HG03571 (cell line): ENCODE measurements around the gene SPACDR.

Experiments
- ATAC-seq: cut with Tn5 transposase; IDR thresholded peaks from one replicate; pipeline ENCODE4 v1.9.1; 2021; ENCODE audit not compliant: unreplicated experiment

The SPACDR gene

DNA sequence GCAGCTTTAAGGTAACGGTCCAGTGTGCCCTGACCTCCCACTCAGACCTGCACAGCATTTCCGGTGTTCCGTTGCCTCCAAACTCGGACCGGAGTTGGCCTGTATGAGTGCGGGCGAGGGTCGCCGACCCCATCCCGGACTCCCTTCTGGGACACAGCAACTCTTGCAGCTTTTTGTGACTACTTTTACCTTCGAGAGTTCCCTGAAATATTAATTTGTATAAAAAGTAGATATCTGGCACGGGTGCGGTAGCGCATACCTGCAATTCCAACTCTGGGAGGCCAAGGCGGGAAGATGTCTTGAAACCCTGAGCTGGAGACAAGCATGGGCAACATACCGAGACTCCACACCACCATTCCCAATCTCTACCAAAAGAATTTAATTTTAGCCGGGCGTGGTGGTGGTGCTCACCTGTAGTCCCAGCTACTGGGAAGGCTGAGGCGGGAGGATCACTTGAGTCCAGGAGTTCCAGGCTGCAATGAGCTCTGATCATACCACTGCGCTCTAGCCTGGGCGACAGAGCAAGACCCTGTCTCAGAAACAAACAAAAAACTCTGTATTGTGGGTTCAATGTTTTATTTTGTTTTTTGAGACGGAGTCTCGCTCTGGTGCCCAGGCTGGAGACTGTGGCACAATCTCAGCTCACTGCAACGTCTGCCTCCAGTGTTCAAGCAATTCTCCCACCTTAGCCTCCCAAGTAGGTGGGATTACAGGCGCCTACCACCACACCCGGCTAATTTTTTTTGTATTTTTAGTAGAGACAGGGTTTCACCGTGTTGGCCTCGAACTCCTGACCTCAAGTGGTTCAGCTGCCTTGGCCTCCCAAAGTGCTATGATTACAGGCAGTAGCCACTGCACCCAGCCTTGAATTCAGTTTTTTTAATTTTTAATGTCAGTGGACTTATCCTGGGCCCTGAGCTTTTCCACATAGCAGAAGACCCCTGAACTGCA lies 26.6 kb downstream of the SPACDR start:
- no peak for ATAC-seq

- ATAC-seq, result peak; percentile 23
Observed at GRCh38 chr7:100435401-100436304, 28.4 kb downstream of the SPACDR start.

DNA sequence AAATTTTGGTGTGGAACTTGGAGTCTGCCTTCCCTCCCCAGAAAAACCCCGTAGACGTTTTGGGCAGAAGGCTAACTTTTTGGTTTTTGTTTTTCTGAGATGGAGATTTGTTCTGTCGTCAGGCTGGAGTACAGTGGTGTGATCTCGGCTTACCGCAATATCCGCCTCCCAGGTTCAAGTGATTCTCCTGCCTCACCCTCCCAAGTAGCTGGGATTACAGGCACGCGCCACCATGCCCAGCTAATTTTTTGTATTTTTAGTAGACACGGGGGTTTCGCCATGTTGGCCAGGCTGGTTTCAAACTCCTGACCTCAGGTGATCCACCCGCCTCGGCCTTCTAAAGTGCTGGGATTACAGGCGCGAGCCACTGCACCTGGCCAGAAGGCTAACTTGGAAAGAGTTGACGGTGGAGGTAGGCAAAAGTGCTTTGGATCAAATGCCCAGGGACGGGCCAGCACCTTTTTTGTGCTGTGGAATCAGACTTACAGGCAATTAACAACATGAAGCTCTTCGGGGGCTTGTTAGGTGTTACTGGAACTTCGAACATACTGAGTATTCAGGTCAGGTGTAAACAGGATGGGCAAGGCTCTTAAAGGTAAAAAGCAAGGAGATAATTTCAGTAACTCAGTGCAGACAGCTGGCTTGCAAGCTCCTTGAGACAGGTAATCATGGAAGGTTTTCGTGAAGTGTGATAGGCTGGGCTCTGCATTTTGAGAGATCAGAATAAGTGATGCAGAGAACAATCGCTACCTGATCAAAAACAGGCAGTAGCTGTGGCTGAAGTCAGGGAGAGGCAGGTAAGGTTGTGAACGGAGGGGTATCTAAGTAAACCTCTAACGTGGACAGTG lies 29.5 kb downstream of the SPACDR start:
- ATAC-seq, result no peak

DNA sequence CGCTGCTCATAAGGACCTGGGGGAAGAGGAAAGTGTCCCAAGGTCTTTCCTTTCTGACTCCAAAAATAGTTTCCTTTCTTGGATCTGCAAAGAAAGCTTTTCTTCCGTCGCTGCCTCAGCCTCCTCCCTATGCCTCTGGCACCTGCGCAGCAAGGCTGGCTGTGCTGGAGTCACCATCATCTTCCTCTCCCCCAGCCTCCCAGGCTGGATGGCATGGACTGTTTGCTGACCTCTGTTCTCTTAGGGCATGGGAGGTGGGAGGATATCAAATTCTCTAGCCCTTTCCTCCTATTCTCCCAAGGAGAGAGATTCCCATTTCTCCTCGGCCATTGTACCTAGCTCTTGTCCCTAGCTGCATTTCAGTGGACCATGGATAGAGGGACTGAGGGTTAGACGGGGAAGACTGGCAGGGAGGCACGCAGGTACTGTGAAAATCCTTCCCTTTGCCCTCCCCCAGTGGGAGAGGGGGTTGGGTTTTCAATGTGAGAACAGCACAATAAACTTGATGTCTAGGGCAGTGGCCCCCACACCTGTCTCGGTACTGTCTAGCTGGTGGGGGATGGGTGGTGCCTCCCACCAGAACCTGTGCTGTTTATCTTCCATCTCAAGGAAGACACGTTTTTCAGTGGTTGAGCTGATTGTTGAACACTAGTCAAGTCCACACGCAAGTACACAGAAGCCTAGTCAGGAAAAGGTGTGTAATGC lies 30.3 kb downstream of the SPACDR start:
- ATAC-seq, result no peak

- no peak for ATAC-seq
Observed at GRCh38 chr7:100433276-100433591, 30.8 kb downstream of the SPACDR start.

DNA sequence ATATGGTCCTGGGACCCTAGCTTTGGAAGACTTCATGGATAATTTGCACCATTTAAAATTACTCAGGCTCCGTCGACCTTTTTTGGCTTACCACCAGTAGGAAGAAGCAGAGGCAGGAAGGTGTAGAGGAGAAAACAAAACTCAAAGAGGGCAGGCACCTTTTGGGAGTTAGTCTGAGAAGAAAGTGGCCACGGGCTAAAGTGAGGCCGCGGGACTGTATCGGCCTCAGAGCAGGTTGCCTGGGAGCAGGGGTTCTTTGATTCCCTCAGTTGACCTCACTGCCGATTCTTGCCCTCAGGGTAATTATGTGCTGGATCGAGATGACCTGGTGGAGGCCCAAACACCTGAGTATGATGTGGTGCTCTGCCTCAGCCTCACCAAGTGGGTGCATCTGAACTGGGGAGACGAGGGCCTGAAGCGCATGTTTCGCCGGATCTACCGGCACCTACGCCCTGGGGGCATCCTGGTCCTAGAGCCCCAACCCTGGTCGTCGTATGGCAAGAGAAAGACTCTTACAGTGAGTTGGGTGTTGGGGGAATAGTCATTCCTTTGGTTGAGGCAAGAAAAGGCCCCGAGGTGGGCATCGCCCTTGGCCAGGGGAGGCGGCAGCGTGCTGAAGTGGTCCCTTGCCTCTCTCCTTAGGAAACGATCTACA lies 31.3 kb downstream of the SPACDR start:
- ATAC-seq, result no peak

DNA sequence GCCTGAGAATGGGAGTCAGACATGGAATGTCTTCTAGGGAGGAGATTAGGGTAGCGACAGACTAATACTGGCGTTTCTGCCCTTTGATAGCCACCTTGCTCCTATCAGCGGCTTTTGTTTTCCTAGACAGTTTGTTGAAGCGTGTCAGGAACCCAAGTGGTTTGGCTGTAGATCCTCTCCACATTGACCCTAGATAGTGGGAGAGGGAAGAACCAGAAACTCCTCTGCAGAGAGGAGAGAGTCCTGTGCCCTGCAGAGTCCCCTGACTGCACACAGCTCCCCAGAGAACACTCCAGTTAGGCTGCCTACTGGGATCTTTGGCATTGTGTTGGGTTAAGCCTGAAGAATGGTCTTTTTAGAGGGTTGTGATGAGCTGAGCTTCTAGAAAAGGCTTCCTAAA lies 32.0 kb downstream of the SPACDR start:
- ATAC-seq, result no peak

GRCh38 chr7:100431286-100431735 lies 32.7 kb downstream of the SPACDR start:
- ATAC-seq, result no peak

DNA sequence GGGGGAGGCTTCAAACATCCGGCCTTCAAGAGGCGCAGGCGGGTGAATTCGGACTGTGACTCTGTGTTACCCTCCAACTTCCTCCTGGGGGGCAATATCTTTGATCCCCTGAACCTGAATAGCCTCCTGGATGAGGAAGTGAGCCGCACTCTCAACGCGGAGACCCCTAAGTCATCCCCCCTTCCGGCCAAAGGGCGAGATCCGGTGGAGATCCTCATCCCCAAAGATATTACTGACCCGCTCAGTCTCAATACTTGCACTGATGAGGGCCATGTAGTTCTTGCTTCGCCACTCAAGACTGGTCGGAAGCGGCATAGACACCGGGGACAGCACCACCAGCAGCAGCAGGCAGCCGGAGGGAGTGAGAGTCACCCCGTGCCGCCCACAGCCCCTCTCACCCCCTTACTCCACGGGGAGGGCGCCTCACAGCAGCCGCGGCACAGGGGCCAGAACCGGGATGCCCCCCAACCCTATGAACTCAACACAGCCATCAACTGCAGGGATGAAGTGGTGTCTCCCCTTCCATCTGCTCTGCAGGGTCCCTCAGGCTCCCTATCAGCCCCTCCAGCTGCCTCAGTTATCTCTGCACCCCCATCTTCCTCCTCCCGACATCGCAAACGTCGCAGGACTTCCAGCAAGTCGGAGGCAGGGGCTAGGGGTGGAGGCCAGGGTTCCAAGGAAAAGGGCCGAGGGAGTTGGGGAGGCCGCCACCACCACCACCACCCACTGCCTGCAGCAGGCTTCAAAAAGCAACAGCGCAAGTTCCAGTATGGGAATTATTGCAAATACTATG lies 33.4 kb downstream of the SPACDR start:
- no peak for ATAC-seq

DNA sequence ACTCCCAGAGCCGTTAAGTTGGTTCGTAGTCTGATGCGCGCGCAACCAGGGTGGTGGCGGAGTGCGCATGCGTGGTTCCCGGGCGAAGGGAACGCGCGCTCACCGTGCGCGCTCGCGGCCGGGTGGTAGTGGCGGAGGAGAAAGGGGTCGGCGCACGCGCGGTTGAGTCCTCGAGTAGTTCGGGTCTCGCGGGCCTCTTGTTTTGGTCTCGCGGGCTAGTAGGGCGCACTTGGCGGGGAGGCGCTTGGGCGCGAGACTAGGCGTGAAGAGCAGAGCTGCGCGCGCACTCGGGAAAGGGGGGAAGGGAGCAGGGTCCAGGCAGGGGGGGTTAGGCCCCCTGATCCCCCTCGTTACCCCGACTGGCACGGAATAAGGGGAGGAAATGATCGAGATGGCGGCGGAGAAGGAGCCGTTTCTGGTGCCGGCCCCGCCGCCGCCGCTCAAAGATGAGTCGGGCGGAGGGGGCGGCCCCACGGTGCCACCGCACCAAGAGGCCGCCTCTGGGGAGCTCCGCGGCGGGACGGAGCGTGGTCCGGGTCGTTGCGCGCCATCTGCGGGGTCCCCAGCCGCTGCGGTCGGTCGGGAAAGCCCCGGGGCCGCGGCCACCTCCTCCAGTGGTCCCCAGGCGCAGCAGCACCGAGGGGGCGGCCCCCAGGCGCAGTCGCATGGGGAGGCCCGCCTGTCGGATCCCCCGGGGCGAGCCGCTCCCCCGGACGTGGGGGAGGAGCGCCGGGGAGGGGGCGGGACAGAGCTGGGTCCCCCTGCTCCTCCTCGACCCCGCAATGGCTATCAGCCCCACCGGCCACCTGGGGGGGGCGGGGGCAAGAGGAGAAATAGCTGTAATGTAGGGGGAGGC lies 34.2 kb downstream of the SPACDR start, which contains the start of gene MEPCE:
MEPCE (plus strand) TSS at position 195 of the 856 bp plus-strand sequence; CDS start at position 383, 188 bp downstream.
- no peak for ATAC-seq

DNA sequence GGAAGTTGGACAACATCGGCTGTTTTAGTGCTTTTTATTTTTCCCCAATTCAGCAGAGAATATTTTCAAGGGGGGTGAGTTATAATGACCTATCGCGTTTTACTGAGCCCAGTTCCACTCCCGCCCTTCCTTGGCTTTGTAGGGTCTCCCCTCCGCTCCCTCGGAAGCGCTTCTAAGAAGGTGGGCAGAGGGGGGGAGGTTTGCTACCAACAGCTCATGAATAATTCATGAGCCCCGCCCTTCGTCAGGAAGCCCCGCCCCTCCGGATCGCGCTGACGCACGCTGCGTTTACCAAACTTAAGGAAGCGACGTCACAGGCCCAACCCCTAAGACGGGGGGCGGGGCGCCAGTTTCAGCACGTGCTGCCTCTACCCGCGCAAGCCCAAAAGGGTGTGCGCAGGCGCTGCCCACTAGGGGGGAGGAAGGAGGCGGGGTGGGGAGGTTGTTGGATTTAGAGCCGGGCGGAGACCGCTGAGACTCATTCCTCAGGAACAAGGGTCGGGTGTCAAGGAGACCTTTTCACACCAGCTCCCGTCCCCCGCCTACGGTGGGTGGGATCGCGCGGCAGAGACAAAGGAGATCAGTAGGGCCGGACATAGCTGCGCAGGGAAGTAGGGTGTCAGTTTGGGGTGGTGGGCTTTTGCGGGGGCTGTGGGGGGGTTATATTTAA lies 35.0 kb downstream of the SPACDR start:
- peak; percentile 29 for ATAC-seq

- ATAC-seq, result peak; percentile 45
Observed at GRCh38 chr7:100428199-100428966, 35.7 kb downstream of the SPACDR start, which contains the start of gene ZCWPW1. Gene ZCWPW1 (minus strand): TSS chr7:100428703. CDS start chr7:100420649, 8,054 bp downstream.

- no peak for ATAC-seq
Observed at GRCh38 chr7:100427762-100428198, 36.3 kb downstream of the SPACDR start.

- ATAC-seq, result no peak
Observed at GRCh38 chr7:100426516-100426915, 37.5 kb downstream of the SPACDR start.

GRCh38 chr7:100425347-100425746 lies 38.7 kb downstream of the SPACDR start:
- no peak for ATAC-seq

DNA sequence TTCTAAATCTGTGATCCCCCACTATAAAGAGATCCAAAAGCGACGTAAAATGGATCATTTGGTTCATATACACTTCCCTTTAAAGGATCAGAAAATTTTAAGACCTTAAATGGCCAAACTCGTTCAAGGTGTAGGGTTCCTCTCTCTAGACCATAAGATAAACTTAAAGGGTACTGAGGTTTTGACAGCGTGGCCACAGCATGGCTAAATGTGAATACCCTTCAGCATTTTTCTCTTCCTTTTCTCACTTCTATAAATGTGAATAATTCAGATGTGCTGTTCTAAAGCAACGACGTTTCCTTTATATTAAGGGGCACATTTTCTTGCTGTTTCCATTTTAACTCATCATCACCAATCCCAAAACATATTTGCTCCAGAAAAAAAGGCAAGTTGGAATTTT lies 40.7 kb downstream of the SPACDR start:
- ATAC-seq, result no peak
